ENCODE measurements around the gene SWAP70.

SWAP70 gene

DNA sequence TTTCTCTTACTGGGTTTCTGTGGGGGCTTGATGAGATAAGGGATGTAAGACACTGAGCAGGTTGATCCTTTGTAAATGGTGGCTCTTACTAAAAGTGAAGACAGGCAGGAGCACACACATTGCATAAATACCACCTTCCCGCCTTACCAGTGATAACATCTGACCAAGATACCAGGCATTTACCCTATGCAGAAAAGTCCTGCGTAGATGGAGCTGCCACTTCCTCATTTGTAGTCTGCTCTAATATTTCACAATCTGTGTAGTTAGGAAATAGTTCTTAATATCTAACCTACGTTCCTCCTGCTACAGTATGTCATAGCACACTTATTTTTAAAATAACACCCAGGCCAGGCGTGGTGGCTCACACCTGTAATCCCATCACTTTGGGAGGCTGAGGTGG is 23.9 kb upstream of the SWAP70 start:
- Histone ChIP-seq H3K4me3 (no peak overlapping the region), H3K4me1 (no peaks in the 10 kb centered on the region), H3K27ac (no peak overlapping the region), H3K9me3 (no peaks in the 10 kb centered on the region), H3K36me3 (no peaks in the 10 kb centered on the region), H3K27me3 (no peaks in the 10 kb centered on the region)
- intact Hi-C loops (cut with DNase I; ENCODE audit: low total_unique reads) = no loop called here
- no peak for TF ChIP-seq CTCF (IDR thresholded peaks at IDR 0.05)
- no peak for DNase-seq

GRCh38 chr11:9642894-9643293 is 21.0 kb upstream of the SWAP70 start:
- H3K4me3 ChIP-seq = no peak overlapping the region
- intact Hi-C loops (cut with DNase I; ENCODE audit: low total_unique reads) = no loop called here
- TF ChIP-seq CTCF (IDR thresholded peaks at IDR 0.05) = no peak
- no peaks in the 10 kb centered on the region for H3K9me3 ChIP-seq
- H3K27ac ChIP-seq = no peak overlapping the region
- DNase-seq = peak in 1 of 2 donors; percentile 51
- no peaks in the 10 kb centered on the region for H3K4me1 ChIP-seq
- H3K36me3 ChIP-seq = no peaks in the 10 kb centered on the region
- H3K27me3 ChIP-seq = no peaks in the 10 kb centered on the region

- H3K9me3 ChIP-seq = no peaks in the 10 kb centered on the region
- no peak for TF ChIP-seq CTCF (IDR thresholded peaks at IDR 0.05)
- no peaks in the 10 kb centered on the region for H3K36me3 ChIP-seq
- no peaks in the 10 kb centered on the region for H3K4me1 ChIP-seq
- no peak for DNase-seq
- no peaks in the 10 kb centered on the region for H3K27me3 ChIP-seq
- intact Hi-C loops (cut with DNase I; ENCODE audit: low total_unique reads) = no loop called here
- no peak overlapping the region for H3K27ac ChIP-seq
- no peak overlapping the region for H3K4me3 ChIP-seq
Observed at GRCh38 chr11:9643751-9644150, 20.1 kb upstream of the SWAP70 start.

GRCh38 chr11:9645881-9646280 is 18.0 kb upstream of the SWAP70 start:
- Histone ChIP-seq H3K4me1 (no peaks in the 10 kb centered on the region), H3K27ac (no peak overlapping the region), H3K36me3 (no peaks in the 10 kb centered on the region), H3K4me3 (no peak overlapping the region), H3K9me3 (no peaks in the 10 kb centered on the region), H3K27me3 (no peaks in the 10 kb centered on the region)
- no peak for DNase-seq
- intact Hi-C loops (cut with DNase I; ENCODE audit: low total_unique reads) = no loop called here
- TF ChIP-seq CTCF (IDR thresholded peaks at IDR 0.05) = no peak

- intact Hi-C loops (cut with DNase I; ENCODE audit: low total_unique reads) = no loop called here
- Histone ChIP-seq H3K36me3 (no peaks in the 10 kb centered on the region), H3K4me3 (no peak overlapping the region), H3K27me3 (no peaks in the 10 kb centered on the region), H3K4me1 (no peaks in the 10 kb centered on the region), H3K9me3 (no peaks in the 10 kb centered on the region), H3K27ac (no peak overlapping the region)
- DNase-seq = no peak
- no peak for TF ChIP-seq CTCF (IDR thresholded peaks at IDR 0.05)
Observed at GRCh38 chr11:9646324-9646723, 17.6 kb upstream of the SWAP70 start.

DNA sequence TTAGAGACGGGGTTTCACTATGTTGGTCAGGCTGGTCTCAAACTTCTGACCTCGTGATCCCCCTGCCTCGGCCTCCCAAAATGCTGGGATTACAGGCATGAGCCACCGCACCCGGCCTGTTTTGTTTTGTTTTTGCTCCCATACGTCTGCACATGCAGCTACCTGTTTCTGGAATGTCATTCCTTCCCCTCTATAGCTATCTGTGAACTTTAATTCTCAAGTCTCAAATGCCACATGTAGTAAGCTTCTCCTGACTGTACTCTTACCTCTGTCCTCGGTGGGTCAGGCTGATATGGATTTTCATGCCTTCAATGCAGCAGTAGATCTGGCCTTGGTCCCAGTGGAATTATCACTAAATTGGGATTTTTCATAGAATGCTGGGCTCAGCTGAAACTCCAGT is 12.4 kb upstream of the SWAP70 start:
- H3K4me3 ChIP-seq = no peak overlapping the region
- intact Hi-C loops (cut with DNase I; ENCODE audit: low total_unique reads) = no loop called here
- no peaks in the 10 kb centered on the region for H3K36me3 ChIP-seq
- H3K27ac ChIP-seq = no peak overlapping the region
- no peak for DNase-seq
- H3K27me3 ChIP-seq = no peaks in the 10 kb centered on the region
- no peaks in the 10 kb centered on the region for H3K9me3 ChIP-seq
- TF ChIP-seq CTCF (IDR thresholded peaks at IDR 0.05) = no peak
- H3K4me1 ChIP-seq = peaks cover 0 to 20% (median 11%) of the 10 kb centered on the region in 4 donors

Measured in tibial artery (tissue), 4 donors.